GM23338 (cell line): ENCODE results near the gene RELL1. TPM values are rescaled to one million over a fixed set of nuclear protein-coding genes. Genes with fewer than 3 reads are reported as not detected.

Source experiments
- ATAC-seq: fragments of 200-7000 bp; cut with Tn5 transposase; 3 replicates; pipeline ENCODE4 v1.9.1; 2020
- DNase-seq: peaks from one replicate; pipeline ENCODE4 v3.0.0-alpha.2; 2015; ENCODE audit warnings: low spot score
- H2AFZ ChIP-seq: fragments of 200-600 bp; sonication (generic); 2 replicates; pipeline ENCODE4 v1.8.0; 2016; ENCODE audit warnings: antibody characterized with exemption, mild to moderate bottlenecking, moderate library complexity
- H3F3A ChIP-seq: fragments of 200-600 bp; sonication (generic); replicated peaks from 2 replicates; pipeline ENCODE4 v1.8.0; 2017; ENCODE audit warnings: antibody characterized with exemption, mixed run types, low read depth
- H3K27ac ChIP-seq: fragments of 200-600 bp; sonication (generic); 2 replicates; pipeline ENCODE4 v1.6.1; 2016; ENCODE audit warnings: low read depth
- H3K27me3 ChIP-seq: fragments of 200-600 bp; sonication (generic); 2 replicates; pipeline ENCODE4 v1.8.0; 2016; ENCODE audit warnings: mild to moderate bottlenecking, mixed run types, moderate library complexity; ENCODE audit not compliant: insufficient read depth
- H3K36me3 ChIP-seq: fragments of 200-600 bp; sonication (generic); 2 replicates; pipeline ENCODE4 v1.8.0; 2016; ENCODE audit warnings: mild to moderate bottlenecking; ENCODE audit not compliant: insufficient read depth
- H3K4me1 ChIP-seq: fragments of 200-600 bp; sonication (generic); 2 replicates; pipeline ENCODE4 v1.8.0; 2016; ENCODE audit warnings: mild to moderate bottlenecking, moderate library complexity; ENCODE audit not compliant: insufficient read depth
- H3K4me2 ChIP-seq: fragments of 200-600 bp; sonication (generic); 2 replicates; pipeline ENCODE4 v1.7.1; 2017; ENCODE audit warnings: mixed run types
- H3K4me3 ChIP-seq: fragments of 200-600 bp; sonication (generic); 2 replicates; pipeline ENCODE4 v1.6.1; 2016; ENCODE audit warnings: mixed run types
- H3K79me2 ChIP-seq: fragments of 200-600 bp; sonication (generic); replicated peaks from 2 replicates; pipeline ENCODE4 v1.8.0; 2017; ENCODE audit warnings: mild to moderate bottlenecking; ENCODE audit not compliant: insufficient read depth
- H3K9me2 ChIP-seq: fragments of 200-600 bp; sonication (generic); 2 replicates; pipeline ENCODE4 v1.8.0; 2017; ENCODE audit not compliant: insufficient read depth
- H4K20me1 ChIP-seq: fragments of 200-600 bp; sonication (generic); replicated peaks from 2 replicates; pipeline ENCODE4 v1.8.0; 2017; ENCODE audit warnings: mild to moderate bottlenecking; ENCODE audit not compliant: insufficient read depth
- H3K27ac Mint-ChIP-seq: 2 replicates; pipeline ENCODE4 v1.8.0; 2020; ENCODE audit warnings: inconsistent platforms, mild to moderate bottlenecking, moderate library complexity, mixed read lengths
- H3K27me3 Mint-ChIP-seq: 3 replicates; pipeline ENCODE4 v1.8.0; 2022; ENCODE audit warnings: low read depth, mild to moderate bottlenecking, moderate library complexity, mixed read lengths, inconsistent platforms; ENCODE audit not compliant: insufficient read depth, poor library complexity
- H3K36me3 Mint-ChIP-seq: 3 replicates; pipeline ENCODE4 v1.8.0; 2021; ENCODE audit warnings: low read depth, mild to moderate bottlenecking, inconsistent platforms, moderate library complexity, mixed read lengths
- H3K4me1 Mint-ChIP-seq: 3 replicates; pipeline ENCODE4 v1.8.0; 2020; ENCODE audit warnings: mild to moderate bottlenecking, inconsistent platforms, mixed read lengths
- H3K4me3 Mint-ChIP-seq: 3 replicates; pipeline ENCODE4 v1.8.0; 2021; ENCODE audit warnings: moderate library complexity, mild to moderate bottlenecking, inconsistent platforms, mixed read lengths
- H3K9me3 Mint-ChIP-seq: 3 replicates; pipeline ENCODE4 v1.8.0; 2020; ENCODE audit warnings: moderate library complexity, mild to moderate bottlenecking, inconsistent platforms, mixed read lengths
- CREB1 ChIP-seq: fragments of 250-450 bp; sonication (Bioruptor Pico); IDR thresholded peaks from 2 replicates; pipeline ENCODE4 v1.5.0; 2020; ENCODE audit warnings: low read depth, mild to moderate bottlenecking, moderate library complexity
- EZH2 ChIP-seq: fragments of 200-600 bp; sonication (generic); IDR thresholded peaks from one replicate; pipeline ENCODE4 v1.8.0; 2017; ENCODE audit warnings: antibody characterized with exemption, mild to moderate bottlenecking, low read depth; ENCODE audit not compliant: unreplicated experiment
- EZH2phosphoT487 ChIP-seq: fragments of 200-600 bp; sonication (generic); IDR thresholded peaks from one replicate; pipeline ENCODE4 v1.8.1; 2018; ENCODE audit warnings: antibody characterized with exemption; ENCODE audit not compliant: unreplicated experiment
- JUNB ChIP-seq: IDR thresholded peaks from one replicate; pipeline ENCODE4 v1.6.1; 2016; ENCODE audit warnings: antibody characterized with exemption; ENCODE audit not compliant: unreplicated experiment
- NANOG ChIP-seq: IDR thresholded peaks from 2 replicates; pipeline ENCODE4 v1.6.1; 2016; ENCODE audit warnings: antibody characterized with exemption, borderline replicate concordance
- REST ChIP-seq: IDR thresholded peaks from one replicate; pipeline ENCODE4 v1.6.1; 2018; ENCODE audit warnings: antibody characterized with exemption; ENCODE audit not compliant: unreplicated experiment
- STAT1 ChIP-seq: IDR thresholded peaks from one replicate; pipeline ENCODE4 v1.6.1; 2016; ENCODE audit warnings: antibody characterized with exemption; ENCODE audit not compliant: unreplicated experiment
- ZNF114 ChIP-seq: fragments of 250-450 bp; sonication (Bioruptor Pico); IDR thresholded peaks from 2 replicates; pipeline ENCODE4 v1.5.0; 2020; ENCODE audit warnings: mild to moderate bottlenecking, moderate library complexity
- ZNF331 ChIP-seq: fragments of 250-450 bp; sonication (Bioruptor Pico); IDR thresholded peaks from 2 replicates; pipeline ENCODE4 v1.5.0; 2020; ENCODE audit warnings: low read depth, mild to moderate bottlenecking, moderate library complexity
- polyA plus RNA-seq: library from polyadenylated mRNA; unstranded; fragments of >200 nt; fragmentation: Nextera tagmentation; extraction: Ambion mirVana; gene quantifications from 2 replicates; pipeline ENCODE4 v1.2.1, GENCODE V29; 2016
- total RNA-seq: library from RNA; depleted of rRNA; stranded (reverse); fragments of >200 nt; shearing (Covaris generic); gene quantifications from 2 replicates; pipeline ENCODE4 v1.2.3, GENCODE V29; 2014
- TF ChIP-seq, protein P1 (sequence below): IDR thresholded peaks from 2 replicates; pipeline ENCODE4 v1.6.1; 2016; ENCODE audit warnings: antibody characterized with exemption
- TF ChIP-seq, protein P2 (sequence below): fragments of 250-450 bp; sonication (Bioruptor Pico); IDR thresholded peaks from 2 replicates; pipeline ENCODE4 v1.5.0; 2020; ENCODE audit warnings: mild to moderate bottlenecking, moderate library complexity

The RELL1 gene
- total and polyA plus RNA-seq, 2 experiments from 2014 or later = 2.8 to 28.5 TPM

DNA sequence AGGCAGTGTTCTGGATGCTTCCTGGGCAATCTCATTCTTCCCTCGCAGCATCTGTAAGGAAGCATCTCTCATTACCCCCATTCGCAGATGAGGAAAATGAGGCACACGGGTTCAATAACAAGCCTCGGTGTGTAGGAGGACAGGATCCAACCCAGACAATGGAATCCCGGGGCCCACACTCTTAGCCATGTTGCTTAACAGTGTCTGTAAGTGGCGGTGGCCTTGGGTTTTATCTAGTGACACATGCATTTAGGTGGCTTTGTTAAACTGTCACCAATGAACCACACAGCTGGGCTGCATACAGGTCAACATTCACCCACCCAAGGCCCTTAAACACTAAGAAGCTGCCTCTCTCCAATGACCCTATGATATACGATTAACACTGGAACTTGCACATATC, 22.6 kb downstream of the RELL1 start:
- H3F3A ChIP-seq = no peaks in the 10 kb centered on the region; the same call in 1 of the 2 replicates
- H3K4me3 ChIP-seq = no peak overlapping the region
- peaks cover 2% of the 10 kb centered on the region; the same call in 1 of the 2 replicates for H3K9me2 ChIP-seq
- H3K36me3 ChIP-seq = no peaks in the 10 kb centered on the region; the same call in 1 of the 2 replicates
- H3K4me1 ChIP-seq = peaks cover 52% of the 10 kb centered on the region
- H3K4me1 Mint-ChIP-seq = peaks cover 61% of the 10 kb centered on the region
- peaks cover 7% of the 10 kb centered on the region; the same call in 2 of the 3 replicates for H3K9me3 Mint-ChIP-seq
- peaks cover 7% of the 10 kb centered on the region; the same call in 1 of the 3 replicates for H3K36me3 Mint-ChIP-seq
- H2AFZ ChIP-seq = no peak overlapping the region
- DNase-seq (no peak), ATAC-seq (no peak)
- H4K20me1 ChIP-seq = peaks cover 6% of the 10 kb centered on the region
- H3K27me3 Mint-ChIP-seq = peaks cover 14% of the 10 kb centered on the region
- TF ChIP-seq EZH2 (no peak), STAT1 (no peak), CREB1 (CRISPR knock-in tag) (no peak), ZNF114 (CRISPR knock-in tag) (no peak), NANOG (no peak), JUNB (no peak), EZH2phosphoT487 (no peak), ZNF331 (CRISPR knock-in tag) (no peak), REST (no peak)
- TF ChIP-seq, protein P1, sequence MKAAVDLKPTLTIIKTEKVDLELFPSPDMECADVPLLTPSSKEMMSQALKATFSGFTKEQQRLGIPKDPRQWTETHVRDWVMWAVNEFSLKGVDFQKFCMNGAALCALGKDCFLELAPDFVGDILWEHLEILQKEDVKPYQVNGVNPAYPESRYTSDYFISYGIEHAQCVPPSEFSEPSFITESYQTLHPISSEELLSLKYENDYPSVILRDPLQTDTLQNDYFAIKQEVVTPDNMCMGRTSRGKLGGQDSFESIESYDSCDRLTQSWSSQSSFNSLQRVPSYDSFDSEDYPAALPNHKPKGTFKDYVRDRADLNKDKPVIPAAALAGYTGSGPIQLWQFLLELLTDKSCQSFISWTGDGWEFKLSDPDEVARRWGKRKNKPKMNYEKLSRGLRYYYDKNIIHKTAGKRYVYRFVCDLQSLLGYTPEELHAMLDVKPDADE = no peak
- TF ChIP-seq, protein P2, sequence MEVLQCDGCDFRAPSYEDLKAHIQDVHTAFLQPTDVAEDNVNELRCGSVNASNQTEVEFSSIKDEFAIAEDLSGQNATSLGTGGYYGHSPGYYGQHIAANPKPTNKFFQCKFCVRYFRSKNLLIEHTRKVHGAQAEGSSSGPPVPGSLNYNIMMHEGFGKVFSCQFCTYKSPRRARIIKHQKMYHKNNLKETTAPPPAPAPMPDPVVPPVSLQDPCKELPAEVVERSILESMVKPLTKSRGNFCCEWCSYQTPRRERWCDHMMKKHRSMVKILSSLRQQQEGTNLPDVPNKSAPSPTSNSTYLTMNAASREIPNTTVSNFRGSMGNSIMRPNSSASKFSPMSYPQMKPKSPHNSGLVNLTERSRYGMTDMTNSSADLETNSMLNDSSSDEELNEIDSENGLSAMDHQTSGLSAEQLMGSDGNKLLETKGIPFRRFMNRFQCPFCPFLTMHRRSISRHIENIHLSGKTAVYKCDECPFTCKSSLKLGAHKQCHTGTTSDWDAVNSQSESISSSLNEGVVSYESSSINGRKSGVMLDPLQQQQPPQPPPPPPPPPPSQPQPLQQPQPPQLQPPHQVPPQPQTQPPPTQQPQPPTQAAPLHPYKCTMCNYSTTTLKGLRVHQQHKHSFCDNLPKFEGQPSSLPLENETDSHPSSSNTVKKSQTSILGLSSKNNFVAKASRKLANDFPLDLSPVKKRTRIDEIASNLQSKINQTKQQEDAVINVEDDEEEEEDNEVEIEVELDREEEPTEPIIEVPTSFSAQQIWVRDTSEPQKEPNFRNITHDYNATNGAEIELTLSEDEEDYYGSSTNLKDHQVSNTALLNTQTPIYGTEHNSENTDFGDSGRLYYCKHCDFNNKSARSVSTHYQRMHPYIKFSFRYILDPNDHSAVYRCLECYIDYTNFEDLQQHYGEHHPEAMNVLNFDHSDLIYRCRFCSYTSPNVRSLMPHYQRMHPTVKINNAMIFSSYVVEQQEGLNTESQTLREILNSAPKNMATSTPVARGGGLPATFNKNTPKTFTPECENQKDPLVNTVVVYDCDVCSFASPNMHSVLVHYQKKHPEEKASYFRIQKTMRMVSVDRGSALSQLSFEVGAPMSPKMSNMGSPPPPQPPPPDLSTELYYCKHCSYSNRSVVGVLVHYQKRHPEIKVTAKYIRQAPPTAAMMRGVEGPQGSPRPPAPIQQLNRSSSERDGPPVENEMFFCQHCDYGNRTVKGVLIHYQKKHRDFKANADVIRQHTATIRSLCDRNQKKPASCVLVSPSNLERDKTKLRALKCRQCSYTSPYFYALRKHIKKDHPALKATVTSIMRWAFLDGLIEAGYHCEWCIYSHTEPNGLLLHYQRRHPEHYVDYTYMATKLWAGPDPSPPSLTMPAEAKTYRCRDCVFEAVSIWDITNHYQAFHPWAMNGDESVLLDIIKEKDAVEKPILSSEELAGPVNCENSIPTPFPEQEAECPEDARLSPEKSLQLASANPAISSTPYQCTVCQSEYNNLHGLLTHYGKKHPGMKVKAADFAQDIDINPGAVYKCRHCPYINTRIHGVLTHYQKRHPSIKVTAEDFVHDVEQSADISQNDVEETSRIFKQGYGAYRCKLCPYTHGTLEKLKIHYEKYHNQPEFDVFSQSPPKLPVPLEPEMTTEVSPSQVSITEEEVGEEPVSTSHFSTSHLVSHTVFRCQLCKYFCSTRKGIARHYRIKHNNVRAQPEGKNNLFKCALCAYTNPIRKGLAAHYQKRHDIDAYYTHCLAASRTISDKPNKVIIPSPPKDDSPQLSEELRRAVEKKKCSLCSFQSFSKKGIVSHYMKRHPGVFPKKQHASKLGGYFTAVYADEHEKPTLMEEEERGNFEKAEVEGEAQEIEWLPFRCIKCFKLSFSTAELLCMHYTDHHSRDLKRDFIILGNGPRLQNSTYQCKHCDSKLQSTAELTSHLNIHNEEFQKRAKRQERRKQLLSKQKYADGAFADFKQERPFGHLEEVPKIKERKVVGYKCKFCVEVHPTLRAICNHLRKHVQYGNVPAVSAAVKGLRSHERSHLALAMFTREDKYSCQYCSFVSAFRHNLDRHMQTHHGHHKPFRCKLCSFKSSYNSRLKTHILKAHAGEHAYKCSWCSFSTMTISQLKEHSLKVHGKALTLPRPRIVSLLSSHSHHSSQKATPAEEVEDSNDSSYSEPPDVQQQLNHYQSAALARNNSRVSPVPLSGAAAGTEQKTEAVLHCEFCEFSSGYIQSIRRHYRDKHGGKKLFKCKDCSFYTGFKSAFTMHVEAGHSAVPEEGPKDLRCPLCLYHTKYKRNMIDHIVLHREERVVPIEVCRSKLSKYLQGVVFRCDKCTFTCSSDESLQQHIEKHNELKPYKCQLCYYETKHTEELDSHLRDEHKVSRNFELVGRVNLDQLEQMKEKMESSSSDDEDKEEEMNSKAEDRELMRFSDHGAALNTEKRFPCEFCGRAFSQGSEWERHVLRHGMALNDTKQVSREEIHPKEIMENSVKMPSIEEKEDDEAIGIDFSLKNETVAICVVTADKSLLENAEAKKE = no peak
- H3K27ac Mint-ChIP-seq = no peak overlapping the region
- H3K4me2 ChIP-seq = no peak overlapping the region; the same call in 1 of the 2 replicates
- peaks cover 45% of the 10 kb centered on the region for H3K79me2 ChIP-seq
- no peak overlapping the region for H3K27ac ChIP-seq
- H3K27me3 ChIP-seq = no peaks in the 10 kb centered on the region
- no peak overlapping the region for H3K4me3 Mint-ChIP-seq
